SK-MEL-5 (cell line): Measurements from ENCODE around the gene MMP13. TPM values are rescaled to one million over a fixed set of nuclear protein-coding genes. Genes with fewer than 3 reads are reported as not detected.
"Not testable (repeated sequence)": the region's sequence is repeated elsewhere in the genome, so short reads cannot be mapped to it uniquely, and the experiment has no call there.

Experiments used
- DNase-seq: peaks from one replicate; pipeline ENCODE4 v3.0.0-alpha.2; 2016; ENCODE audit warnings: low read depth, low spot score
- in situ Hi-C: cut with HindIII; loops from 2 replicates; pipeline ENCODE4 v1.10.0; 2016; ENCODE audit warnings: low sequenced_read_pairs, high pct_unique_total_duplicates, low pct_unique_long_range_greater_than_20kb
- small RNA-seq, 2 experiments: library from RNA; depleted of rRNA; stranded (forward); fragments of <200 nt; gene quantifications; one replicate each; pipeline ENCODE3, GENCODE V24; 2014
- total RNA-seq: library from RNA; depleted of rRNA; stranded (reverse); fragments of >200 nt; shearing (Covaris generic); gene quantifications from 2 replicates; pipeline ENCODE4 v1.2.3, GENCODE V29; 2014; rRNA removed

The MMP13 gene
- total RNA-seq, 1 experiment from 2014 or later = not detected

DNA sequence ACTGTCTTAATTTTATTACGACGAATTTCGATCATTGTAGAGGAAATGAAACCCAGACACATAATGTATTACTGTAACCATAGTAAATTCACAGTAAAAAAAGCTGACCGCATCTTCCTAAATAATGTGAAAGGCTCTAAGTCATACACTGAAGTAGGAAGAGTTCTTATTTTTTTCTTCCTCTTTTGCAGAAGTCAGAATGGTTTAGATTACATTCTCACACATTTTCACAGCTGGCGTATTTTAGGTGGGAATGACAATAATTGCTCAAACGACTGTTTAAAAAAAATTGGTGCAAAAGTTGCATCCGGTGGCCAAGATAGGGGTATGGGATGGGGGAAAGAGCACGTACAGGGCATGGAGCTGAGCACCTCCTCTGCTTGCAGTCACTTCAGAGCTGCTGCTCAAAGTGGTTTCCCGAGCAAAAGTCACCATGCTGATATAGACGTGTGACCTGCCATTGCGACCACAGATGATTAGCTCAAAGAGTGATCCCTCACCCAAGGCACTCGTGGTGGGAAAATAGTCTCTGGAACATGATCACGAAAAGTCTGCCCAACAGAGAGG is 35.3 kb downstream of the MMP13 start:
- in situ Hi-C loops = no loop called here
- no peak for DNase-seq

DNA sequence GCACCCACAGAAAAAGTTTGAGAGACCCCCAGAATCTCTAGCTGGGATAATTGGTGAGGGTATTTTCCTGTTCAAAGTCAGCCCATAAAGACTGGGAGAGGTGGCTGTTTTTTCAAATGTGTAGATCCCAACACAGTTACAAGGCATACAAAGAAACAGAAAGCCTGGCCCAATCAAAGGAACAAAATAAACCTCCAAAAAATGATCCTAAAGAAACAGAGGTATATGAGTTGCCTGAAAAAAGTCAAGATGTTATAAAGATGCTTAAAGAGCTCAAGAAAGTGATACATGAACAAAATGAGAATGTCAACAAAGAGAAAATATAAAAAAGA is 40.5 kb downstream of the MMP13 start:
- DNase-seq = no peak
- in situ Hi-C loops = no loop called here

- in situ Hi-C loops = no loop called here
- DNase-seq = peak; percentile 57
Observed at GRCh38 chr11:102914238-102915043, 41.1 kb downstream of the MMP13 start.

GRCh38 chr11:102912482-102912830 is 43.1 kb downstream of the MMP13 start:
- no peak for DNase-seq

GRCh38 chr11:102911758-102912481 is 43.6 kb downstream of the MMP13 start:
- no peak for DNase-seq
- in situ Hi-C loops = no loop called here

More at GRCh38 chr11:102912482-102912830, 43.1 kb downstream of the MMP13 start:
- in situ Hi-C loops = no loop called here

DNA sequence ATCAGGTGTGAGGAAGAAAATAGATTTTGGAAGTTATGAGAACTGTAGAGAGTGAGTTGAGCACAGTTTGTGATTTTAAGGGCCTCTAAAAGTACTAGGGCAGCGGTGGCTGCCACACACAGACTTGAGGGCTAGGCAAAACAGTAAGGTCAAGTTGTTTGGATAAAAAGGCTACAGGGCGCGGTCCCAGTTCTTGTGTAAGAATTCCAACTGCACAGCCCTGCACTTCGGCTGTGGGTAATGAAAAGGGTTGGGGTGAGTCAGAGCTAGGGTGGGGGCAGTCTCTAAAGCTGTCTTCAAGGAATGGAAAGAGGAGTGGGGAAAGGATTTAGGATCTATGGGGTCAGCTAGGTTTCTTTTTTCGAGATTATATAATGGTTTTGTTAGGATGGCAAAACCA is 49.7 kb downstream of the MMP13 start:
- in situ Hi-C loops, DNase-seq: not testable (repeated sequence)

GRCh38 chr11:102903895-102904294 is 51.6 kb downstream of the MMP13 start:
- in situ Hi-C loops, DNase-seq: not testable (repeated sequence)

GRCh38 chr11:102900346-102900745 is 55.2 kb downstream of the MMP13 start:
- in situ Hi-C loops = no loop called here
- no peak for DNase-seq

Small RNA genes lying within 50 kb of the gene (small RNA-seq; reads per million reads assigned to genes)
- 0 reads per million in 2 experiments for gene RNU7-159P

Other genes with a start within 250 kb of the MMP13 start
- not detected in 2 replicates for gene MMP27, start 250.0 kb downstream of the MMP13 start, total RNA-seq
- 30.1 and 31.6 TPM in 2 replicates for gene MMP8, start 230.8 kb downstream of the MMP13 start, total RNA-seq
- gene MMP10, start 175.1 kb downstream of the MMP13 start, total RNA-seq = not detected in 2 replicates
- 4.6 and 5.5 TPM in 2 replicates for gene MMP1, start 157.6 kb downstream of the MMP13 start, total RNA-seq
- gene MMP3, start 112.1 kb downstream of the MMP13 start, total RNA-seq = 0.05 TPM in 1 of 2 replicates, not detected in the other
- not detected in 2 replicates for gene MMP12, start 80.8 kb downstream of the MMP13 start, total RNA-seq
- 54.2 and 64.4 TPM in 2 replicates for gene DCUN1D5, start 136.4 kb upstream of the MMP13 start, total RNA-seq
- gene DYNC2H1, start 153.7 kb upstream of the MMP13 start, total RNA-seq = 15.0 and 18.6 TPM in 2 replicates